SK-N-SH (cell line): ENCODE measurements around the gene KCTD17. TPM values are rescaled to one million over a fixed set of nuclear protein-coding genes. Genes with fewer than 3 reads are reported as not detected.

ENCODE experiments used
- CTCF ChIA-PET: fragments of 300-600, 350-600 bp; formaldehyde crosslinking; extraction: SDS; loops from one replicate; lab custom pipeline; 2021; lab: Yijun Ruan, JAX
- POLR2A ChIA-PET: fragments of 350-600 bp; sonication (Branson Sonifier 250); formaldehyde crosslinking; extraction: SDS; loops from one replicate; lab custom pipeline; 2020; ENCODE audit warnings: antibody characterized with exemption, inconsistent platforms; lab: Yijun Ruan, JAX
- DNase-seq: peaks from one replicate; pipeline ENCODE4 v3.0.0; 2012
- H2AFZ ChIP-seq: fragments of 200-600 bp; sonication (generic); 2 replicates; pipeline ENCODE4 v1.8.1; 2016; ENCODE audit warnings: antibody characterized with exemption, mild to moderate bottlenecking, low read depth
- H3F3A ChIP-seq: fragments of 200-600 bp; sonication (generic); replicated peaks from 2 replicates; pipeline ENCODE3; 2016; ENCODE audit warnings: antibody characterized with exemption, mild to moderate bottlenecking; ENCODE audit not compliant: insufficient read depth
- H3K27ac ChIP-seq, 2 experiments: fragments of 200-500 bp in 1 of 2; fragments of 200-600 bp in 1 of 2; sonication (Bioruptor generic) in 1 of 2; sonication (generic), shearing (Covaris generic) in 1 of 2; 2 replicates each; pipeline versions ENCODE4 v1.5.1 to v1.6.1; 2014 to 2016; ENCODE audit warnings: low read depth in 2 of 2, inconsistent platforms in 1 of 2, low read length in 1 of 2, mild to moderate bottlenecking in 1 of 2, mixed read lengths in 1 of 2
- H3K27me3 ChIP-seq: fragments of 200-600 bp; sonication (generic), shearing (Covaris generic); 2 replicates; pipeline ENCODE4 v1.6.1; 2016; ENCODE audit warnings: mixed run types; ENCODE audit not compliant: insufficient read depth
- H3K36me3 ChIP-seq, 2 experiments: fragments of 200-500 bp in 1 of 2; fragments of 200-600 bp in 1 of 2; sonication (Bioruptor generic) in 1 of 2; sonication (generic) in 1 of 2; replicated peaks in 1 of 2; 2 replicates each; pipeline versions ENCODE3 to v1.5.1; 2014 to 2016; ENCODE audit warnings: low read length in 1 of 2, mild to moderate bottlenecking in 1 of 2; ENCODE audit not compliant: insufficient read depth in 2 of 2, control insufficient read depth in 1 of 2
- H3K4me1 ChIP-seq, 2 experiments: fragments of 200-500 bp in 1 of 2; fragments of 200-600 bp in 1 of 2; sonication (Bioruptor generic) in 1 of 2; sonication (generic), shearing (Covaris generic) in 1 of 2; 2 replicates each; pipeline versions ENCODE4 v1.5.1 to v1.6.1; 2014 to 2016; ENCODE audit warnings: low read depth in 1 of 2, low read length in 1 of 2, mixed run types in 1 of 2; ENCODE audit not compliant: insufficient read depth in 2 of 2, control insufficient read depth in 1 of 2
- H3K4me2 ChIP-seq: fragments of 200-600 bp; sonication (generic), shearing (Covaris generic); 2 replicates; pipeline ENCODE4 v1.6.1; 2017; ENCODE audit warnings: mixed run types
- H3K4me3 ChIP-seq, 2 experiments: fragments of 200-500 bp in 1 of 2; fragments of 200-600 bp in 1 of 2; sonication (Bioruptor generic) in 1 of 2; sonication (generic), shearing (Covaris generic) in 1 of 2; 2 replicates each; pipeline versions ENCODE4 v1.5.1 to v1.8.1; 2014 to 2016; ENCODE audit warnings: low read depth in 2 of 2, inconsistent platforms in 1 of 2, low read length in 1 of 2, mild to moderate bottlenecking in 1 of 2, mixed read lengths in 1 of 2, moderate library complexity in 1 of 2
- H3K79me2 ChIP-seq: fragments of 200-600 bp; sonication (generic); 2 replicates; pipeline ENCODE4 v1.8.1; 2017; ENCODE audit warnings: mild to moderate bottlenecking; ENCODE audit not compliant: insufficient read depth
- H3K9ac ChIP-seq: fragments of 200-600 bp; sonication (generic); 2 replicates; pipeline ENCODE4 v1.6.1; 2017; ENCODE audit warnings: mixed run types
- H3K9me2 ChIP-seq: fragments of 200-600 bp; sonication (generic); 2 replicates; pipeline ENCODE4 v1.6.1; 2017; ENCODE audit warnings: mixed run types
- H3K9me3 ChIP-seq: fragments of 200-600 bp; sonication (generic); 2 replicates; pipeline ENCODE4 v1.6.1; 2017; ENCODE audit warnings: mixed run types, mild to moderate bottlenecking, moderate library complexity
- H4K20me1 ChIP-seq: fragments of 200-600 bp; sonication (generic); 2 replicates; pipeline ENCODE4 v1.6.1; 2017; ENCODE audit warnings: mild to moderate bottlenecking, mixed run types; ENCODE audit not compliant: insufficient read depth
- FOXJ3 ChIP-seq: sonication (generic); formaldehyde crosslinking; IDR thresholded peaks from 2 replicates; pipeline ENCODE4 v1.5.1; 2020; ENCODE audit warnings: mild to moderate bottlenecking, missing genetic modification reagents
- JUND ChIP-seq: IDR thresholded peaks from 2 replicates; pipeline ENCODE4 v1.4.0; 2012
- MXI1 ChIP-seq: IDR thresholded peaks from 2 replicates; pipeline ENCODE4 v1.6.1; 2012; ENCODE audit warnings: mild to moderate bottlenecking, low read depth, low read length, improper control_type of control experiment
- RCOR1 ChIP-seq: fragments of 150-350 bp; IDR thresholded peaks from 2 replicates; pipeline ENCODE4 v1.6.1; 2017; ENCODE audit warnings: antibody characterized with exemption, low read length
- RFX5 ChIP-seq: IDR thresholded peaks from 2 replicates; pipeline ENCODE4 v1.6.1; 2012; ENCODE audit warnings: mild to moderate bottlenecking, improper control_type of control experiment, low read length
- WGBS: methylation state at CpG from one replicate; pipeline ENCODE4 v1.1.6; 2017; ENCODE audit warnings: low lambda C conversion rate; 5-methylcytosine and 5-hydroxymethylcytosine counted together
- polyA plus RNA-seq, 3 experiments: library from polyadenylated mRNA; depleted of rRNA; stranded (reverse); fragments of >200 nt; gene quantifications; 2 replicates each; pipeline ENCODE4 v1.2.3, GENCODE V29; 2012
- TF ChIP-seq, protein P1 (sequence below): IDR thresholded peaks from 2 replicates; pipeline ENCODE4 v1.4.0; 2012; ENCODE audit warnings: low read depth
- TF ChIP-seq, protein P2 (sequence below): IDR thresholded peaks from 2 replicates; pipeline ENCODE4 v1.6.1; 2012; ENCODE audit warnings: mild to moderate bottlenecking, low read depth, low read length, moderate library complexity

The KCTD17 gene
- polyA plus RNA-seq, 1 of the 3 experiments (the other 2 are of a cell fraction), result 57.8 TPM

DNA sequence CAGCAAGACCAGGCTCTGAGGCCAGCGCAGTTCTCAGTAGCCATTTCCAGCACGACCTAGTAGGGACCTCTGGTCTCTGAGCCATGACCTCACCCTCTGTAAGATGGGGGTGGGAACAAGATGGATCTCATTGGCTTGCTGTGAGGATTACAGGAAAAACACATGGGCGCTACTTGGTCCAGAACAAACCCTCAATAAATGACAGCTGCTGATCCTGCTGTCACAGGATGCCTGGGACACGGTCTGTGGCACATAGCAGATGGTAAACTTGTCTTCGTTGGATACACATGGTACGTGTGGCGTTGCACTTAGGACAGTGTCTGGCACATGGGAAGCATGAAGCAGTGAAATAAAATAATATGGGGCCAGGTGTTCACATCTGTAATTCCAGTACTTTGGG lies 4.5 kb upstream of the KCTD17 start:
- Histone ChIP-seq H3K4me2 (no peak overlapping the region), H3F3A (no peaks in the 10 kb centered on the region), H3K4me1 (no peaks in the 10 kb centered on the region; a peak in 1 of 4 replicates), H4K20me1 (no peaks in the 10 kb centered on the region)
- WGBS, result 89% methylated on average over 6 of the region's 7 CpGs
- TF ChIP-seq, protein P1, sequence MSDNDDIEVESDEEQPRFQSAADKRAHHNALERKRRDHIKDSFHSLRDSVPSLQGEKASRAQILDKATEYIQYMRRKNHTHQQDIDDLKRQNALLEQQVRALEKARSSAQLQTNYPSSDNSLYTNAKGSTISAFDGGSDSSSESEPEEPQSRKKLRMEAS, result no peak
- TF ChIP-seq MXI1 (no peak), JUND (no peak), RCOR1 (no peak), RFX5 (no peak)
- TF ChIP-seq, protein P2, sequence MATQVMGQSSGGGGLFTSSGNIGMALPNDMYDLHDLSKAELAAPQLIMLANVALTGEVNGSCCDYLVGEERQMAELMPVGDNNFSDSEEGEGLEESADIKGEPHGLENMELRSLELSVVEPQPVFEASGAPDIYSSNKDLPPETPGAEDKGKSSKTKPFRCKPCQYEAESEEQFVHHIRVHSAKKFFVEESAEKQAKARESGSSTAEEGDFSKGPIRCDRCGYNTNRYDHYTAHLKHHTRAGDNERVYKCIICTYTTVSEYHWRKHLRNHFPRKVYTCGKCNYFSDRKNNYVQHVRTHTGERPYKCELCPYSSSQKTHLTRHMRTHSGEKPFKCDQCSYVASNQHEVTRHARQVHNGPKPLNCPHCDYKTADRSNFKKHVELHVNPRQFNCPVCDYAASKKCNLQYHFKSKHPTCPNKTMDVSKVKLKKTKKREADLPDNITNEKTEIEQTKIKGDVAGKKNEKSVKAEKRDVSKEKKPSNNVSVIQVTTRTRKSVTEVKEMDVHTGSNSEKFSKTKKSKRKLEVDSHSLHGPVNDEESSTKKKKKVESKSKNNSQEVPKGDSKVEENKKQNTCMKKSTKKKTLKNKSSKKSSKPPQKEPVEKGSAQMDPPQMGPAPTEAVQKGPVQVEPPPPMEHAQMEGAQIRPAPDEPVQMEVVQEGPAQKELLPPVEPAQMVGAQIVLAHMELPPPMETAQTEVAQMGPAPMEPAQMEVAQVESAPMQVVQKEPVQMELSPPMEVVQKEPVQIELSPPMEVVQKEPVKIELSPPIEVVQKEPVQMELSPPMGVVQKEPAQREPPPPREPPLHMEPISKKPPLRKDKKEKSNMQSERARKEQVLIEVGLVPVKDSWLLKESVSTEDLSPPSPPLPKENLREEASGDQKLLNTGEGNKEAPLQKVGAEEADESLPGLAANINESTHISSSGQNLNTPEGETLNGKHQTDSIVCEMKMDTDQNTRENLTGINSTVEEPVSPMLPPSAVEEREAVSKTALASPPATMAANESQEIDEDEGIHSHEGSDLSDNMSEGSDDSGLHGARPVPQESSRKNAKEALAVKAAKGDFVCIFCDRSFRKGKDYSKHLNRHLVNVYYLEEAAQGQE, result no peak
- TF ChIP-seq, all 33 proteins: peak for 0
- no peak overlapping the region for H3K9ac ChIP-seq
- no peak overlapping the region for H3K27ac ChIP-seq
- H3K36me3 ChIP-seq, result no peaks in the 10 kb centered on the region
- H3K9me3 ChIP-seq, result no peaks in the 10 kb centered on the region
- H3K9me2 ChIP-seq, result no peaks in the 10 kb centered on the region
- POLR2A ChIA-PET, result no interaction called here
- no peak for DNase-seq
- no peak overlapping the region for H3K4me3 ChIP-seq
- no peaks in the 10 kb centered on the region for H3K27me3 ChIP-seq
- no peak overlapping the region for H2AFZ ChIP-seq
- CTCF ChIA-PET, result interaction anchor here (1.0 to 1.6 kb wide), 5 partner anchors 8 to 153 kb away, joined by 3 to 7 read pairs (median 3); no protein-coding TSS in a partner anchor
- peaks cover 3% of the 10 kb centered on the region; the same call in 1 of the 2 replicates for H3K79me2 ChIP-seq

DNA sequence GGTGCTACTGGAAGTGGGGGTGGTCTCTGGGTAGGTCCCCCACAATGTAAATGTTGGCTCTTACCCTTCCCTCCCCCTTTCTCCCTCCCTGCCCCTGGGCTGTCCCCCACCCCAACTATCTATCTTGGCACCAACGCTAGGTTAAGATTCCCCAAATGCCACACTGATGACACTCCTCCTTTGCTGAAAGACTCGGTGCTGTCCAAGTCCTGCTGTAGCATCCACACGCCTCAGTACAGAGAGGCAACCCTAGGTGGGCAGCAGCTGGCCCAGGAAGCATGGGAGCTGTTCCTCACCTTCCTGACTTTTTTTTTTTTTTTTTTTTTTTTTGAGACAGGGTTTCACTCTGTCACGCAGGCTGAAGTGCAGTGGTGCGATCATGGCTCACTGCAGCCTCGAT lies 3.4 kb upstream of the KCTD17 start:
- Histone ChIP-seq H4K20me1 (no peaks in the 10 kb centered on the region), H3K4me2 (no peak overlapping the region), H2AFZ (no peak overlapping the region), H3K79me2 (peaks cover 14% of the 10 kb centered on the region; the same call in 1 of the 2 replicates), H3F3A (no peaks in the 10 kb centered on the region), H3K9ac (no peak overlapping the region), H3K4me3 (no peak overlapping the region), H3K4me1 (peaks cover 0 to 10% of the 10 kb centered on the region in 2 experiments; a peak in 1 of 4 replicates), H3K36me3 (no peaks in the 10 kb centered on the region), H3K27ac (no peak overlapping the region), H3K9me3 (no peaks in the 10 kb centered on the region), H3K9me2 (no peaks in the 10 kb centered on the region), H3K27me3 (no peaks in the 10 kb centered on the region)
- ChIA-PET POLR2A (interaction anchor here (0.6 kb wide), 1 partner anchor 457 kb away, joined by 3 read pairs; no protein-coding TSS in a partner anchor), CTCF (no interaction called here)
- no peak for DNase-seq
- WGBS, result 75% methylated on average over 6 of the region's 6 CpGs
- TF ChIP-seq, protein P2, result peak; percentile 88
- TF ChIP-seq FOXJ3, result no peak
